MM.1S (cell line): ENCODE data around the gene CCR9.

Experiments used
- CTCF ChIP-seq: fragments of 300-600 bp; sonication (generic); IDR thresholded peaks from 2 replicates; pipeline ENCODE4 v1.5.1; 2016; ENCODE audit warnings: antibody characterized with exemption, low read length, mixed read lengths
- EZH2 ChIP-seq: fragments of 300-600 bp; sonication (generic); optimal IDR thresholded peaks from 2 replicates; pipeline ENCODE3; 2017; ENCODE audit warnings: low read depth, mild to moderate bottlenecking, antibody characterized with exemption, low read length, mixed read lengths
- EZH2phosphoT487 ChIP-seq: fragments of 300-600 bp; sonication (generic); IDR thresholded peaks from 2 replicates; pipeline ENCODE4 v1.6.1; 2018; ENCODE audit warnings: antibody characterized with exemption, low read length

DNA sequence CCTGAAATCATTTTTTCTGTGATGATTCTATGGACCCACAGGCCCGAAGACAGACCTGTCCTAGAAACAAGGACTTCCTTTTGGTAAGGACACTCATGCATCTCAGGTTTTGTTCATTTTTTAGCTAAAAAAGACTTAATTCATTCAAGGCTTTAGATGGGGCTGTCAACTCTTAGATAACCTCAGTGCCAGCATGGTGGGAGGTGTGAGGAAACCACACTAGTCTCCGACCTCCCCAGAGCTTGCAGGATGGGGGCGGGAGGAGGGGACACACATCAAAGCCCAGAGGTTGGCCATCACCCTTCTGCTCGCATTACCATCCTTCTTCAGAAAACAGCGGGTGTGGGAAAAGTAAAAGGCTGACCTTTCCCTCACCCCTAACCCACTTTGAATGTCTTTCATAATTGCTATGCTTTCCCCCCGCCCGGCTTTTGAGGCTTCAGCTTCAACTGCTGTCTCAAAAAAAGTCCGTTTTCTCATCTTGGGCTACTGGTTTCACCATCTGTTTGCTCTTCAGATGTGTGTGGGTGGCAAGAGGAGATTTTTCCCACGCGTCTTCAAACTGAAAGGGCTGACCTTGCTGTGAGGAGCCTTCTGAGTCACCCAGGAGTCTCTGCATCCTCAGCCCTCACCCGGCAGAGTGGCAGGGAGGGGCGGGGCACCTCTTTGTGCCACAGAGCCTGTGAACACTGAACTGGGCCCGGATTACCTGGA is 29.3 kb downstream of the CCR9 start:
- TF ChIP-seq CTCF (no peak), EZH2 (no peak), EZH2phosphoT487 (no peak)
